GM12874 (cell line): ENCODE data around the gene TSPAN10.

Experiments used
- TF ChIP-seq, protein P1 (sequence below): IDR thresholded peaks from 2 replicates; pipeline ENCODE4 v1.5.1; 2011; ENCODE audit warnings: low read depth, mild to moderate bottlenecking, control low read depth, low read length, moderate library complexity; ENCODE audit not compliant: insufficient read depth

TSPAN10 gene

DNA sequence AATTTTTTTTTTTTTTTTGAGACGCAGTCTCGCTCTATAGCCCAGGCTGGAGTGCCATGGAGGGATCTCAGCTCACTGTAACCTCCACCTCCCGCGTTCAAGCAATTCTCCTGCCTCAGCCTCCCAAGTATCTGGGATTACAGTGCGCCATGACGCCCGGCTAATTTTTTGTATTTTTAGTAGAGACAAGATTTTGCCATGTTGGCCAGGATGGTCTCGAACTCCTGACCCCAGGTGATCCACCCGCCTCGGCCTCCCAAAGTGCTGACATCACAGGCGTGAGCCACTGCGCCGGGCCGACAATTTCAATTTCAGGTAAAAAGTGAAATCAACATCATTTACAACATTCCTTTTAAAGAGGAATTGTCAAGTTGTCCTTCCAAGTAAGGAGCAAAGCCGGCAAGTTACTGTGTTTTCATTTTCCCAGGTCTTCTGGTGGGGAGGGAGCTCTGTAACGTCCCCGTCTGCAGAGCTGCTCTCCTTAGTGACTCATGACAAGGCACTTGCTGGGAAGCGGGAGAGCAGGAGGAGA, 957 bp upstream of the TSPAN10 start:
- TF ChIP-seq, protein P1, sequence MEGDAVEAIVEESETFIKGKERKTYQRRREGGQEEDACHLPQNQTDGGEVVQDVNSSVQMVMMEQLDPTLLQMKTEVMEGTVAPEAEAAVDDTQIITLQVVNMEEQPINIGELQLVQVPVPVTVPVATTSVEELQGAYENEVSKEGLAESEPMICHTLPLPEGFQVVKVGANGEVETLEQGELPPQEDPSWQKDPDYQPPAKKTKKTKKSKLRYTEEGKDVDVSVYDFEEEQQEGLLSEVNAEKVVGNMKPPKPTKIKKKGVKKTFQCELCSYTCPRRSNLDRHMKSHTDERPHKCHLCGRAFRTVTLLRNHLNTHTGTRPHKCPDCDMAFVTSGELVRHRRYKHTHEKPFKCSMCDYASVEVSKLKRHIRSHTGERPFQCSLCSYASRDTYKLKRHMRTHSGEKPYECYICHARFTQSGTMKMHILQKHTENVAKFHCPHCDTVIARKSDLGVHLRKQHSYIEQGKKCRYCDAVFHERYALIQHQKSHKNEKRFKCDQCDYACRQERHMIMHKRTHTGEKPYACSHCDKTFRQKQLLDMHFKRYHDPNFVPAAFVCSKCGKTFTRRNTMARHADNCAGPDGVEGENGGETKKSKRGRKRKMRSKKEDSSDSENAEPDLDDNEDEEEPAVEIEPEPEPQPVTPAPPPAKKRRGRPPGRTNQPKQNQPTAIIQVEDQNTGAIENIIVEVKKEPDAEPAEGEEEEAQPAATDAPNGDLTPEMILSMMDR: no peak

DNA sequence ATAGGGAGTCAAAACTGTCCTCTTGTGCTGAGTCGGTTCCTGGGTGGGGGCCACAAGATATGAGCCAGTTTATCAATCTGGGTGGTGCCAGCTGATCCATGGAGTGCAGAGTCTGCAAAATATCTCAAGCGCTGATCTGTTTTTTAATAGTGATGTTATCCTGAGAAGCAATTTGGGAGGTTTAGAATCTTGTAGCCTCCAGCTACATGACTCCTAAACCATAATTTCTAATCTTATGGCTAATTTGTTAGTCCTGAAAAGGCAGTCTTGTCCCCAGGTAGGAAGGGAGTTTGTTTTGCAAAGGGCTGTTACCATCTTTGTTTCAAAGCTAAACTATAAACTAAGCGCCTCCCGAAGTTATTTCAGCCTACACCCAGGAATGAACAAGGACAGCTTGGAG, 1.7 kb downstream of the TSPAN10 start:
- TF ChIP-seq, protein P1: no peak

DNA sequence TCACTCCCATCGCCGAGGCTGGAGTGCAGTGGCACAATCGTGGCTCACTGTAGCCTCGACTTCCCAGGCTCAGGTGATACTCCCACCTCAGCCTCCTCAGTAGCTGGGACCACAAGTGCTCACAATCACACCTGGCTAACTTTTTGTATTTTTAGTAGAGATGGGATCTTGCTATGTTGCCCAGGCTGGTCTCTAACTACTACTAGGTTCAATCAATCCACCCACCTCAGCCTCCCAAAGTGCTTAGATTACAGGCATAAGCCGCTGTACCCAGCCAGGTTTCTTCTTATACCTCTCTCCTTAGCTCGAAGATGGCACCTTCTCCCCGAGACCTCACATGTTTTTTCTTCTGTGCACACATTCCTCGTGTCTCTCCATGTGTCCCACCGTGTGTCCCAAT, 3.0 kb downstream of the TSPAN10 start:
- TF ChIP-seq, protein P1: no peak

DNA sequence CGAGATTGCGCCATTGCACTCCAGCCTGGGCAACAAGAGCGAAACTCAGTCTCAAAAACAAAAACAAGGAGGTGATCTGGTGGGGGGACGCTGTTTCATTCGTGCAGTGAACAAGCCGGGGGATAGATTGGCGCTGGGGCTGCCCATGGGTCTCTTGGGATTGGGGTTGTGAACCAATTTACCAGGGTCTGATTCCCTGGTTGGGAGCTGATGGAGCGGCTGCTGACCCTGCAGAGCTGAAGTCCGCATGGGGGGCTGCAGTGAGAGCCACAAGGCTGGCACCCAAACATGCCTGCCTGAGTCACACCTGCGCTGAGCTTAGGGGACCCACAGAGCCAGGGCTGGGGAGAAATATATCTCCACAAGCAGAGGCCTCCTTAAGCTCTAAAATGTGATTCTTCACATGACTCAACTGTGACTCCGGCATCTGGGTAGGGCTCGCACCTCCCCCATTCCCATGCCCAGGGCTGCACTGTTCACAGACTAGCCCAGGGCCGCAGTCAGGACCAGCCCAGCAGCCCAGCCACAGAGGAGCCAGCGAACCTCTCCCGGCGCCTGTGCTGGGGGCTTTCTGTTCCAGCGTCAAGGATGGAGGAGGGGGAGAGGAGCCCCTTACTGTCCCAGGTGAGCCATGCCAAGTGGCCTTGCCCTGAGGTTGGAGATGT, 5.0 kb downstream of the TSPAN10 start:
- TF ChIP-seq, protein P1: no peak

DNA sequence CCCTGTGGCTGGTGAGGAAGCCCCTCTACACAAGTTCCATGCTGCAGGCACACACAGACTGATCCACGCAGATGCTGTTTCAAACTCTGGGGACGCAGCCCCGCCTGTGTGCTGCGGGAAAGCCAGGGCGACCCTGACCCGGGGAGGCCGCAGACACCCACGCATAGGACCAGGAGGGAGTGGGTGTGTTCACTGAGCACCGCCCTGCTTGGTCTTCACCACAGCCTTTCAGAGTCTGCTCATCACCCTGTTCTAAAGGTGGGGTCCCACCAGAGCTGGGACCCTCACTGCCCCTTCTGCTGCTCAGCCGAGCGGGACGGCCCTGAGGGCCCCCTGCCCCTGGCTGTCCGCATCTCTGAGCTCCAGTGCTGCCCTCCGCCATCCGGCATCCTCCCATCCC, 7.5 kb downstream of the TSPAN10 start:
- TF ChIP-seq, protein P1: no peak

DNA sequence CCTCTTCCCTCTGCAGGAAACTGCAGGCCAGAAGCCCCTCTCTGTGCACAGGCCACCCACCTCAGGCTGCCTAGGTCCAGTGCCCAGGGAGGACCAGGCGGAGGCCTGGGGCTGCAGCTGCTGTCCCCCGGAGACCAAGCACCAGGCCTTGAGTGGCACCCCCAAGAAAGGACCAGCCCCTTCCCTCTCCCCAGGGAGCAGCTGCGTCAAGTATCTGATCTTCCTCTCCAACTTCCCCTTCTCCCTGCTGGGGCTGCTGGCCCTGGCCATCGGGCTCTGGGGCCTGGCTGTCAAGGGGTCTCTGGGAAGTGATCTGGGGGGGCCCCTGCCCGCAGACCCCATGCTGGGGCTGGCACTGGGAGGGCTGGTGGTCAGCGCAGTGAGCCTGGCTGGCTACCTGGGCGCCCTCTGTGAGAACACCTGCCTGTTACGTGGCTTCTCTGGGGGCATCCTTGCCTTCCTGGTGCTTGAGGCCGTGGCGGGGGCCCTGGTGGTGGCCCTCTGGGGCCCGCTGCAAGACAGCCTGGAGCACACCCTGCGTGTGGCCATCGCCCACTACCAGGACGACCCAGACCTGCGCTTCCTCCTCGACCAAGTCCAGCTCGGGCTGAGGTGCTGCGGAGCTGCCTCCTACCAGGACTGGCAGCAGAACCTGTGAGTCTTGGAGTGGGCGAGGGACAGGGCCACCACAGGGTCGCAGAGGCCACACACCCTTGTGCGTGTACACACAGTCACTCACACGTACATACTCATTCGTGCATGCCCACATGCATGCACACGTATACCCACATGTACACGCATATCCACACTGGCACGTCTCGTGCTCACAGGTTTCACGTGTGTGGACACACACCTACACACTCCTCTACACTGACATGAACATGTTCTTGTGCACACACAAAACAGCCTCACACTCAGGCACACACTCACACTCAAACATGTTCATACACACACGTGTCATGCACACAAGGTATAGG, 8.3 kb downstream of the TSPAN10 start:
- TF ChIP-seq, protein P1: no peak

DNA sequence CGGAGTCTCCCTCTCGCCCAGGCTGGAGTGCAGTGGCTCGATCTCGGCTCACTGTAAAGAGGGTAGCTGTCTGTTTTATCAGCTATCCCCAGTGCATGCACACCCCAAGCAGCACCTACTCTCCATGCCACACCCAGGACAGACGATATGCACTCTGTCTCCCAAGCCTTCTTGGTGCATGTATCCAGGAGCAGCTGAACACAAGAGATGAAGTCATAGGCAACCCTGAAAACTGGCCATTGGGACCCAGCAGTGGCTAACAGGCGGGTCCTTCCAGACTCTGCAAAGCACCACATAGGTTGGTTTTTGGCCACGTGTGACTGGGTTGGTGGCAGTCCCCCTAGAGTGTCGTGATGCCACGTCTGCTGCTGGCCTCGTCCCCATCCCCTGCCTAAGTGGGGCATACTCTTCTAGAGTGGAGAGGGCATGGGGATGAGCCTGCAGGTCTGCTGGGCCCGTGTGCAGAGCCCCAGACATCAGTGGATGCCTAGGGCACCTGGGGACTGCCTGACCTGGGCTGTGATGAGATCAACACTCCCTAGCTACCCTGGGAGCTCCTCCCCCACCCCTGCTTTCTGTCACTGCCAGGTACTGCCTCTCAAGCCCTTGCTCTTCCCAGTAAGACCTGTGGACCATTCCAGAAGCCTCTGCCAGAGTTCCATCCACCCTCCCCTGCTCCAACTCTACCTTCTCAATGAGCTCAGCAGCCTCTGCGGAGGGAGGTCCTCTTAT, 10.0 kb downstream of the TSPAN10 start:
- TF ChIP-seq, protein P1: no peak
